ENCODE results near the gene UBE2D3. TPM values are rescaled to one million over a fixed set of nuclear protein-coding genes. Genes with fewer than 3 reads are reported as not detected.

Gene UBE2D3
- total and polyA plus RNA-seq, 8 donors = 143 to 398 (median 277) TPM

- intact Hi-C loops (cut with DNase I; ENCODE audit: low total_unique reads) = no loop called here
- TF ChIP-seq CTCF (IDR thresholded peaks at IDR 0.05) = no peak
- TF ChIP-seq POLR2A (IDR thresholded peaks at IDR 0.05) = no peak
- peak in 1 of 3 donors; percentile 34 for TF ChIP-seq POLR2AphosphoS5 (IDR thresholded peaks at IDR 0.05)
- no peak for TF ChIP-seq EP300 (IDR thresholded peaks at IDR 0.05)
- peak; percentile 72 to 90 for DNase-seq
- Histone ChIP-seq H3K27me3 (no peaks in the 10 kb centered on the region), H3K4me3 (no peak overlapping the region), H3K4me1 (peaks cover 0 to 17% (median 0%) of the 10 kb centered on the region in 4 donors), H3K27ac (peak overlapping the region in 3 of 5 donors; percentile 2 to 14 (median 5)), H3K36me3 (no peaks in the 10 kb centered on the region), H3K9me3 (no peaks in the 10 kb centered on the region)
- 25 to 60% (median 42%) methylated on average over 7 of the region's 7 CpGs for WGBS, 5 donors
Measured at GRCh38 chr4:102778720-102779119, 48.6 kb downstream of the UBE2D3 start.

GRCh38 chr4:102775805-102776204 is 51.5 kb downstream of the UBE2D3 start:
- intact Hi-C loops (cut with DNase I; ENCODE audit: low total_unique reads) = no loop called here
- peaks cover 0 to 17% (median 0%) of the 10 kb centered on the region in 4 donors for H3K4me1 ChIP-seq
- WGBS, 5 donors = 73 to 88% (median 80%) methylated on average over 1 of the region's 1 CpG
- no peaks in the 10 kb centered on the region for H3K27me3 ChIP-seq
- no peak for DNase-seq
- TF ChIP-seq POLR2AphosphoS5 (IDR thresholded peaks at IDR 0.05) (no peak), POLR2A (IDR thresholded peaks at IDR 0.05) (no peak), CTCF (IDR thresholded peaks at IDR 0.05) (no peak)
- no peak overlapping the region for H3K27ac ChIP-seq
- no peaks in the 10 kb centered on the region for H3K36me3 ChIP-seq
- H3K9me3 ChIP-seq = no peaks in the 10 kb centered on the region
- no peak overlapping the region for H3K4me3 ChIP-seq

GRCh38 chr4:102774254-102774653 is 53.1 kb downstream of the UBE2D3 start:
- intact Hi-C loops (cut with DNase I; ENCODE audit: low total_unique reads) = no loop called here
- Histone ChIP-seq H3K9me3 (no peaks in the 10 kb centered on the region), H3K4me3 (no peak overlapping the region), H3K36me3 (no peaks in the 10 kb centered on the region), H3K27ac (no peak overlapping the region), H3K27me3 (no peaks in the 10 kb centered on the region), H3K4me1 (peaks cover 0 to 9% (median 0%) of the 10 kb centered on the region in 4 donors)
- TF ChIP-seq CTCF (IDR thresholded peaks at IDR 0.05) = no peak
- TF ChIP-seq EP300 (IDR thresholded peaks at IDR 0.05) = no peak
- no peak for TF ChIP-seq POLR2A (IDR thresholded peaks at IDR 0.05)
- TF ChIP-seq POLR2AphosphoS5 (IDR thresholded peaks at IDR 0.05) = no peak
- WGBS, 5 donors = 64 to 94% (median 91%) methylated on average over 2 of the region's 2 CpGs
- DNase-seq = no peak

GRCh38 chr4:102772738-102773340 is 54.5 kb downstream of the UBE2D3 start:
- Histone ChIP-seq H3K27me3 (no peaks in the 10 kb centered on the region), H3K36me3 (no peaks in the 10 kb centered on the region), H3K4me1 (no peaks in the 10 kb centered on the region), H3K27ac (no peak overlapping the region), H3K9me3 (no peaks in the 10 kb centered on the region), H3K4me3 (no peak overlapping the region)
- TF ChIP-seq POLR2AphosphoS5 (IDR thresholded peaks at IDR 0.05) (no peak), CTCF (IDR thresholded peaks at IDR 0.05) (no peak), POLR2A (IDR thresholded peaks at IDR 0.05) (no peak), EP300 (IDR thresholded peaks at IDR 0.05) (no peak)
- intact Hi-C loops (cut with DNase I; ENCODE audit: low total_unique reads) = no loop called here
- no peak for DNase-seq
- WGBS, 5 donors = 74 to 80% (median 78%) methylated on average over 4 of the region's 4 CpGs
